ENCODE results near the gene KCNMB1.

The KCNMB1 gene

DNA sequence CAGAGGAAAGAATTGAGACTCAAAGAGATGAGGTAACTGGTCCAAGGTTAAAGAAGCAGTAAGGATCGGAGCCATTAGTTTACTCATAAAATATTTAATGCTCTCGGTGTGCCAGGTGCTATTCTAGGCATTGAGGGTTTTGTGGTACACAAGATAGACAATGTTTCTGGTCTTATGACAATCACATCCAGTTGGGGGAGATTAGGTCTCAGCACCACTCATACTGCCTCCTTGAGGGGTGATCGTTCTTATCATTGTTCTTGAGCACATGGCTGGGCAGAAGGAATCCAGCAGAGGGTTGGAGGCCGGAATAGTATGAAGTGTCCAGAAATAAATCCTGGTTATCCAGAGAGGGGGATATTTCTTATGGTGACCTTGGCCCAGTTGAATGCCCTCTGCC, 50.9 kb downstream of the KCNMB1 start:
- no peak for DNase-seq

DNA sequence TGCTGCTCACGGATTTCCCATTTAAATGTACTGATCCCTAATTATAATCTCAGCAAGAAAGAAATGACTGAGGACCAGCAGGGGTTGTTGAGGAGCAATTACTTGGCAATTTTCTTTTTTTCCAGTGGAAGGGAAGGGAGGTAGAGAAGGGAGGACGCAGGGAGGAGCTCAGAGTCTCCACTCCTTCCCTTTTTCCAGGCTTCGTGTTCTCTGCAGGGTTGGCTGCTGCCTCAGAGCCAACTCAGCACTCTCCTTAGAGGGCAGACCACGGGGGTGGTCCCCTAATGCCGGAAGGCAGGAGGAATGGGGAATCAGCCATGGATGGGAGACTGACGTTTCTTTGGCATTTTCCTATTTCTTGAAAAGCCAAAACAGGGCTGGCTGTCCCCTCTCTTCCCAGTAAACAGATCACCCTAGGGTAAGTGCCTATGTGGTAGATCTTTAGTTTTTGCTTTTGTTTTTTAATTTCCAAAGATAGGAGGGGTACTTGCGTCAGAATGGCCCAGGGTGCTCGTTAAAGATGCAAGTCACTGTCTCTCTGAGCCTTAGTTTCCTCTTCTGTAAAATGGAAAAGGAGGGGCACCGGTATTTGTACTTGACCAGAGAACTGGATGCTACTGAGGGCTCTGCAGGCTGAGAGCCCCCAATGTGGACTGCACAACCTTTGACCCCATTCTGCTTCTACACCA, 52.0 kb downstream of the KCNMB1 start:
- no peak for DNase-seq

DNA sequence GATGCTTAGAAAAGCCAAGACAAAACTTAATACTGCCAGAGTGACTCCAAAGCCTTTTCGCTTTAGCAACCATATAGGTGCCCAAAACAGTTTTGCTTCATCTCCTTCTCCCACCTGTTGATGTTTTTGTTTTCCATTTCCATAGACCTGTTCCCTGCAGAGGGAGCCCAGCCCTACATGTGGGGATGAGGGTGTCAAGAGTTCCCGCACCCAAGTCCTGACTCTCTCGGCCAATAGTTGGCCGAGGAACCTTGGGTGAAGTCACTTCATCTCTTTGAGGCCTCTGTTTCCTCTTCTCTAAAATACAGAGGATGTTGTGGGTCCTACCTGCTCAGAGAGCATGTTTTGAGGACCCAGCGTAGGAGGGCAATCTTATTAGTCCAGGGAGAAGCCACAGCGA, 53.1 kb downstream of the KCNMB1 start:
- DNase-seq, result no peak

DNA sequence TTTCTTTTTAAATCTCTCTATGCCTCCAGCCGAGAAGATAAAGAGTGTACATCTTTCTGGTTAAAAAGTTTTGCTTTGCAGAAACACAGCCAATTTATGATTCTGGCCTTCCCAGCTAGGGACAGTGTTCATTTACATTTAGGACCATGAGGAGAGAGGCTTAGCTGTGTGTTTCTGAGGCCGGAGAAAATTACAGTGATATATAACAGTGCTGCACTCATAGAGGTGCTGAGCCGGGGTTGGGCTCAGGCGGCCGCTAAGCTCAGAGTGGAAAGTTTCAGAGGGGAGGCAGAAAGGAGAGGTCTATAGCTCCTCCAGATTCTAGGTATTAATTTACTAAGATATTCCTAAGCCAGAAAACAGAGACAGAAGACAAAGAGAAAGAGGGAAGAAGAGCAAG, 54.5 kb downstream of the KCNMB1 start:
- no peak for DNase-seq

DNA sequence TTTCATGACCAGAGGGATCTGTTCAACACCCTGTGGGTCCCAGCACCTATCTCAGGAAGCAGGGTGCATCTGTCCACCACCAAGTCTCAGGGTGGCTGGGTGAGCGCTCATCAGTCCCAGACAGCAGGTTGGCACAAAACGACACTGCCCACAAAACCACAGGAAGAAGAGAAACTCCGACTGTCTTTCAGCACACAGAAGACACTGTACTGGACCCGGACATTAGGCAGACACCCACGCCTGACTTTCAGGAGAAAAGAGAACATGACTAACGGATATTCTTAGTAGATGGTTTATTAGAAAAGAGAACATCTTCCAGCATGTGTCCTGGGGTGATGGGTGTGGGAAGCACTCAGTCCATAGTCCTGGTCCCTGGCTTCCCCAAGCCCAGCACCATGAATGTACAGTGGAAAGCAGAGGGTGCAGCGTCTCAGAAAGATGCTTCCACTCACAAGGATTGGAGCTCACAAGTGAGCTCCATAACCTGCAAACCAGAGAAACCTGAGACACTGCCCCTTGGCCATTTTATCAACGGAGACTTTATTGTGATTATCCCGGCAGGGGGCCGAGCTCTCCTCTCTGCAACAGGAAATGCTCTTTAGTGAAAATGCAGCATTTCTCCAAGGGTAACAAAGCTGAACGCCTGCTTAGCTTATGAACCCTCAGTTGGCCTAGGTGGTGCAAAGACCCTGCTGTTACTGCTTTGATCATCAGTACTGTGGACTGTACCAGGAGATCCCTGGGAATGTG, 55.8 kb downstream of the KCNMB1 start:
- peak; percentile 63 for DNase-seq

DNA sequence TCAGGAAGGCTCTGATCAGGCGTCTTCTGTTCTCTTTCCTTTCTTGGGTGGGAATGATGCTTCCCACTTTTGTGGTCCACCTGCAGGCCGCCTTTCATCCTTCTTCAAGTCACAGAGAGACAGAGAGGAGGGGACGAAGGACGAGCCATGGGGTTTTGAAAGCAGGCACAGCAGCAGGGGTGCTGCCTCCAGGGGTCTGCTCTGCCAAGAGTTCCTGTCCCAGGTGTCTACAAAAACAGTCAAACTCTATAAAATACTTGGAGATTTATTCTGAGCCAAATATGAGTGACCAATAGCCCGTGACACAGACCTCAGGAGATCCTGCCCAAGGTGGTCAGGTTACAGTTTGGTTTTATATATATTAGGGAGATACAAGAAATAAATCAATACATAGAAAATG, 57.1 kb downstream of the KCNMB1 start:
- no peak for DNase-seq

DNA sequence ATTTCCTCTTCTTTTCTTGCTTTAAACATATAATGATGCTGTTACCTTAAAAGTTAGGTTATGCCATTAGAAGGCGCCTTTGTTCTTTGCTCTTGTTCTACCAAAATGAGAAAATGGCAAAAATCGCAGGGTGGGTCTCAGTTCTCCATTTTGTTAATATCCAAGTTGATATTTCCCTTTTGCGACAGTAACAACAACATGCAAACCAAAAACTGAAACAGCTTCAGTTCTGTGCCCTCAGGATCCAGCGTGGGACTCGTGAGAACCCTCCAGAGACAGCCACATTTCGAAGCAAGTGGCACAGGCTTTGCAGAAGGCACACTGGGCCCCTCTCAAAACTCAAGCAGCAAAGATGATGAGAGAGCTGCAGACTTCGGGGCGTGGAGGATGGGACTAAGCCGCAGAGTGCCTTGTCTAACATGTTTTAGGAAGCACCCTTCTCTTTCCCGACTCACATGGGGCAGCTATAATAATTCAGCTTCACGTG, 58.6 kb downstream of the KCNMB1 start:
- no peak for DNase-seq

DNA sequence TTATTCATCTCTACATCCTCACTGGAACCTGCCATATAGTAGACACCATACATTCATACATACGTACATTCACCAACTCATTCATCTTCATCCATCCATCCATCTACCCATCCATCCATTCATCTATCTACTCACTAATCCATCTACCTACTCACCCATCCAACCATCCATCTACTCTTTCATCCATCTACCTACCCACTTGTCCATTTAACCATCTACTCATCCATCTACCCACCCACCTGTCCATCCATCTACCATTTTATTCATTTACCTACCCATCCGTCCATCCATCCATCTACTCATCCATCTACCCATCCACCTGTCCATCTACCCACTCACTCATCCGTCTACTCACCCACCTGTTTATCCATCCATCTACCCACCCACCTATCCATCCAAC, 59.6 kb downstream of the KCNMB1 start:
- no peak for DNase-seq

DNA sequence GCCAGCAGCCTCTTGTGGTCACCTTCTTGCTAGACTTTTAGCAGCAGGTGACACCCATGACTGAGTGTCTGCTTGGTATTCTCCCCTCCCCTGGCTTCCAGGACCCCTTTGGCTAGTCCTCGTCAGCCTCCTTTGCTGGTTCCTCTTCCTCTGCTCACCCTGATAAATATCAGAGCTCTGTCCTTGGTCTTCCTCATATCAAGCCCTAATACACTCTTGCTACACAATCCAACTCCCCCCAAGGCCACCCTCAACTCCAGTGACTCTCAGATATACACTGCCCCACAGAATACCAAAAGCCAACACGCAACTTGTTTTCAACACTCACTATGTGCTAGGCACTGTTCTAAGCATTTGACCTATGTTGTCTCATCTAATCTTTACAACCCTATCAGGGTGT, 61.3 kb downstream of the KCNMB1 start:
- no peak for DNase-seq

DNA sequence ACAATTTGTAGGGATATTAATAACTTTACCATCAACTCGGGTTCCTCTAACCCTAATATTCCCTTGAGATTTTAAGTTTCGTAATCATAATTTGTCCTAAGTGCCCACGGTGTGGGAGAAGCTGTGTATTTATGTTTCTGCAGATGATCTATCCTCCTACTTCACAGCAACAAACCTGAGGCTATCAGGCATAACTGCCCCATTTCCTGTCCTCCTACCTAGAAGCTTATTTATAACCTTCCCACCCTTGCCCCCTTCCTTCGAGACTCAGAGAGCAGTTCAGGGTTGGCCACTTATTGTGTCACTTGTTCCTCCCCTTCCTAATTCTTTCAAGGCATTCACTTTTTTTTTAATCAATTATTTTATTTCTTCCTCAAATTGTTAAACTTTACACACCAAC, 62.0 kb downstream of the KCNMB1 start:
- no peak for DNase-seq
